Caco-2 (cell line): ENCODE measurements around the gene FAM170A. TPM values are rescaled to one million over a fixed set of nuclear protein-coding genes. Genes with fewer than 3 reads are reported as not detected.

Experiments used
- BruUV-seq: library from RNA; stranded (reverse); fragments of 400-500 nt; replicated peaks from 2 replicates; lab custom pipeline; 2021; lab: Mats Ljungman, UMichigan
- CTCF ChIA-PET: fragments of 300-600 bp; sonication (Branson Sonifier 250); formaldehyde crosslinking; loops from one replicate; lab custom pipeline; 2022; ENCODE audit warnings: antibody characterized with exemption; lab: Charles Lee
- POLR2A ChIA-PET: fragments of 300-600 bp; sonication (Branson Sonifier 250); formaldehyde crosslinking; loops from one replicate; lab custom pipeline; 2022; ENCODE audit warnings: antibody characterized with exemption; lab: Charles Lee
- DNase-seq, 2 experiments: peaks; one replicate each; pipeline versions ENCODE4 v3.0.0 to v3.0.0-alpha.2; 2020 to 2022
- H3K27me3 ChIP-seq: replicated peaks from 2 replicates; pipeline ENCODE4 v1.6.0; 2011; ENCODE audit warnings: low read length; ENCODE audit not compliant: control insufficient read depth, insufficient read depth
- H3K36me3 ChIP-seq: 2 replicates; pipeline ENCODE4 v1.5.1; 2011; ENCODE audit warnings: low read length; ENCODE audit not compliant: control insufficient read depth, insufficient read depth
- H3K4me1 ChIP-seq: fragments of 250-450 bp; sonication (Bioruptor Pico); 2 replicates; pipeline ENCODE4 v1.5.1; 2020; ENCODE audit warnings: mild to moderate bottlenecking
- H3K4me3 ChIP-seq: 2 replicates; pipeline ENCODE4 v1.5.1; 2011; ENCODE audit warnings: low read depth, mild to moderate bottlenecking, control low read depth, low read length
- H3K9me3 ChIP-seq: fragments of 250-450 bp; sonication (Bioruptor Pico); 2 replicates; pipeline ENCODE4 v1.5.1; 2020; ENCODE audit warnings: mild to moderate bottlenecking, moderate library complexity
- H3K27ac Mint-ChIP-seq: one replicate; pipeline ENCODE4 v1.8.0; 2022; ENCODE audit warnings: mixed read lengths; ENCODE audit not compliant: unreplicated experiment
- H3K27me3 Mint-ChIP-seq: one replicate; pipeline ENCODE4 v1.8.0; 2022; ENCODE audit warnings: mixed read lengths; ENCODE audit not compliant: insufficient read depth, unreplicated experiment
- H3K36me3 Mint-ChIP-seq: one replicate; pipeline ENCODE4 v1.8.0; 2022; ENCODE audit warnings: mild to moderate bottlenecking, mixed read lengths; ENCODE audit not compliant: insufficient read depth, unreplicated experiment
- H3K4me1 Mint-ChIP-seq: one replicate; pipeline ENCODE4 v1.8.0; 2022; ENCODE audit warnings: low read depth, mixed read lengths; ENCODE audit not compliant: unreplicated experiment
- H3K4me3 Mint-ChIP-seq: one replicate; pipeline ENCODE4 v1.8.0; 2022; ENCODE audit warnings: mild to moderate bottlenecking, moderate library complexity, mixed read lengths; ENCODE audit not compliant: unreplicated experiment
- H3K9me3 Mint-ChIP-seq: one replicate; pipeline ENCODE4 v1.8.0; 2022; ENCODE audit warnings: mixed read lengths; ENCODE audit not compliant: unreplicated experiment
- intact Hi-C: fragments of 100-400 bp; cut with micrococcal nuclease; formaldehyde crosslinking; loops from one replicate; pipeline ENCODE4 v1.10.0; 2022; ENCODE audit not compliant: unreplicated experiment
- total RNA-seq: library from RNA; stranded (reverse); gene quantifications from 2 replicates; pipeline ENCODE4 v1.2.3, GENCODE V29; 2022
- TF ChIP-seq, protein P1 (sequence below), 2 experiments: fragments of 200-600 bp in 1 of 2; IDR thresholded peaks; 1 replicate in 1 of 2; 2 replicates in 1 of 2; pipeline versions ENCODE4 v1.5.1 to v1.8.0; 2011 to 2022; ENCODE audit warnings: antibody characterized with exemption in 1 of 2, control low read depth in 1 of 2, inconsistent platforms in 1 of 2, low read depth in 1 of 2, low read length in 1 of 2, mild to moderate bottlenecking in 1 of 2, moderate library complexity in 1 of 2; ENCODE audit not compliant: insufficient read depth in 1 of 2, severe bottlenecking in 1 of 2, unreplicated experiment in 1 of 2

FAM170A gene
- total RNA-seq, 1 experiment from 2014 or later: not detected

DNA sequence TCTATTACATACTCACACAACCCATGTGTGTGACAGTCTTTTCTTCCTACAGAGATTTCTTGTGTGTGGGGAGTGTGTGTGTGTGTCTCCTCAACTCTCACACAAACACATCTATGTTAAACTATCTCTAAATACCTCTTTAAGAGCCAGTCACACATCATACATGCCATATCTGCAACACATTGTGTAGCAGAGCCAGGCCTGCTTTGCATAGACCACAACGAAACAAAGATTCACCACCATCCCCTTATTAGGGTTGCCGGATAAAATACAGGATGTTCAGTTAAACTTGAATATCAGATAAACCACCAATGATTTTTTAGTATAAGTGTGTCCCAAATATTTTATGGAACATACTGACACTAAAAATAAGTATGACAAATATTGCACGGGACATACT, 2.3 kb downstream of the FAM170A start:
- Histone ChIP-seq H3K36me3 (no peaks in the 10 kb centered on the region), H3K27me3 (no peaks in the 10 kb centered on the region), H3K4me1 (no peaks in the 10 kb centered on the region), H3K9me3 (no peaks in the 10 kb centered on the region), H3K4me3 (no peak overlapping the region)
- no peaks in the 10 kb centered on the region for H3K9me3 Mint-ChIP-seq
- no peak overlapping the region for H3K27ac Mint-ChIP-seq
- no peaks in the 10 kb centered on the region for H3K36me3 Mint-ChIP-seq
- POLR2A ChIA-PET: no interaction called here
- CTCF ChIA-PET: no interaction called here
- BruUV-seq: no TSS peak
- DNase-seq: no peak
- H3K4me3 Mint-ChIP-seq: no peak overlapping the region
- H3K4me1 Mint-ChIP-seq: no peaks in the 10 kb centered on the region
- no peaks in the 10 kb centered on the region for H3K27me3 Mint-ChIP-seq
- intact Hi-C loops: no loop called here
- TF ChIP-seq, protein P1, sequence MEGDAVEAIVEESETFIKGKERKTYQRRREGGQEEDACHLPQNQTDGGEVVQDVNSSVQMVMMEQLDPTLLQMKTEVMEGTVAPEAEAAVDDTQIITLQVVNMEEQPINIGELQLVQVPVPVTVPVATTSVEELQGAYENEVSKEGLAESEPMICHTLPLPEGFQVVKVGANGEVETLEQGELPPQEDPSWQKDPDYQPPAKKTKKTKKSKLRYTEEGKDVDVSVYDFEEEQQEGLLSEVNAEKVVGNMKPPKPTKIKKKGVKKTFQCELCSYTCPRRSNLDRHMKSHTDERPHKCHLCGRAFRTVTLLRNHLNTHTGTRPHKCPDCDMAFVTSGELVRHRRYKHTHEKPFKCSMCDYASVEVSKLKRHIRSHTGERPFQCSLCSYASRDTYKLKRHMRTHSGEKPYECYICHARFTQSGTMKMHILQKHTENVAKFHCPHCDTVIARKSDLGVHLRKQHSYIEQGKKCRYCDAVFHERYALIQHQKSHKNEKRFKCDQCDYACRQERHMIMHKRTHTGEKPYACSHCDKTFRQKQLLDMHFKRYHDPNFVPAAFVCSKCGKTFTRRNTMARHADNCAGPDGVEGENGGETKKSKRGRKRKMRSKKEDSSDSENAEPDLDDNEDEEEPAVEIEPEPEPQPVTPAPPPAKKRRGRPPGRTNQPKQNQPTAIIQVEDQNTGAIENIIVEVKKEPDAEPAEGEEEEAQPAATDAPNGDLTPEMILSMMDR (IDR thresholded peaks at IDR 0.05; ENCODE audit: insufficient read depth in 1 of 2, low read depth in 1 of 2, low read length in 1 of 2, severe bottlenecking in 1 of 2, unreplicated experiment in 1 of 2): no peak

DNA sequence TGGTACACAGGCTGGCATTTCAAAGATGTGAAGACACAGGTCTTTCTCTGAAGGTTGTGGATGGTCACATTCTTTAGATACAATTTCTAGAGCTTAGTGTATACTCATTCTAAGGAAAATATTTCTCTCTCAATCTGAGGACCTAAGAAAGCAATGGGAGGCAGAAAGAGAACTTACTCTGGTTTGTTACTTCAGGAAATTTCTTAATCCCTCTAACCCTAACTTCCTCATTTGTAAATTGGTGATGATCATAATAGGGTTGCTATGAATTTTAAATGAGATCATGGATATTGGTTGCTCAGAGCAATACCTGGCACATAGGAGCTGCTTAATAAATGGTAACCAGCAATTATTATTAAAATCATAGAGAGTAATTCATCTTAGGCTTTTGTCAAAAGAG, 22.1 kb downstream of the FAM170A start:
- TF ChIP-seq, protein P1 (IDR thresholded peaks at IDR 0.05; ENCODE audit: insufficient read depth in 1 of 2, low read depth in 1 of 2, low read length in 1 of 2, severe bottlenecking in 1 of 2, unreplicated experiment in 1 of 2): no peak
- no peaks in the 10 kb centered on the region for H3K27me3 Mint-ChIP-seq
- POLR2A ChIA-PET: no interaction called here
- no peak overlapping the region for H3K4me3 Mint-ChIP-seq
- BruUV-seq: no TSS peak
- intact Hi-C loops: no loop called here
- H3K4me1 Mint-ChIP-seq: no peaks in the 10 kb centered on the region
- H3K27me3 ChIP-seq: no peaks in the 10 kb centered on the region
- H3K36me3 ChIP-seq: no peaks in the 10 kb centered on the region
- CTCF ChIA-PET: no interaction called here
- no peak overlapping the region for H3K27ac Mint-ChIP-seq
- H3K36me3 Mint-ChIP-seq: no peaks in the 10 kb centered on the region
- H3K9me3 Mint-ChIP-seq: no peaks in the 10 kb centered on the region
- H3K4me1 ChIP-seq: no peaks in the 10 kb centered on the region; the same call in 1 of the 2 replicates
- no peaks in the 10 kb centered on the region for H3K9me3 ChIP-seq
- no peak overlapping the region for H3K4me3 ChIP-seq
- no peak for DNase-seq

DNA sequence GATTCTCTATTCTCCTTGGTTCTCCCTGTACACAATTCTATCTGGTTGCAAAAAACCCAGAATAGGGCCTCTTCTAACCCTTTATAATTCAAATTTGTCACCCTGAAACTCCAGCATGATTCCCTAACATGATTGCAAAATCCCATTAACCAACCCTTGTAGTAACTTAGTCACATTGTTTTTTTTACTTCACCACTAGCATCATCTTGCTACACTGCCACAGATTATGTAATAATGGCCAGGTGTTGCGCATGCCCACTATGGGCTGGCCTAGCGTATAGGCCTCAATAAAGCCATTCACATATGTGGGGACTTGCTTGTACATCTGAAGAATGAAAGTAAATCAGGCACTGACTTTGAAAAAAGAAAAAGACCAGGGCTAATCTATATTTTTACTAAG, 25.7 kb downstream of the FAM170A start:
- H3K4me1 ChIP-seq: no peaks in the 10 kb centered on the region
- H3K36me3 ChIP-seq: no peaks in the 10 kb centered on the region
- H3K9me3 Mint-ChIP-seq: no peaks in the 10 kb centered on the region
- CTCF ChIA-PET: no interaction called here
- TF ChIP-seq, protein P1 (IDR thresholded peaks at IDR 0.05; ENCODE audit: insufficient read depth in 1 of 2, low read depth in 1 of 2, low read length in 1 of 2, severe bottlenecking in 1 of 2, unreplicated experiment in 1 of 2): no peak
- POLR2A ChIA-PET: no interaction called here
- intact Hi-C loops: no loop called here
- H3K27me3 ChIP-seq: no peaks in the 10 kb centered on the region
- no TSS peak for BruUV-seq
- H3K27me3 Mint-ChIP-seq: no peaks in the 10 kb centered on the region
- H3K9me3 ChIP-seq: no peaks in the 10 kb centered on the region
- no peak overlapping the region for H3K27ac Mint-ChIP-seq
- no peaks in the 10 kb centered on the region for H3K4me1 Mint-ChIP-seq
- DNase-seq: peak in 1 of 2 experiments; percentile 39
- H3K4me3 Mint-ChIP-seq: no peak overlapping the region
- no peaks in the 10 kb centered on the region for H3K36me3 Mint-ChIP-seq
- no peak overlapping the region for H3K4me3 ChIP-seq
